ENCODE results near the gene FOXS1.

FOXS1 gene

DNA sequence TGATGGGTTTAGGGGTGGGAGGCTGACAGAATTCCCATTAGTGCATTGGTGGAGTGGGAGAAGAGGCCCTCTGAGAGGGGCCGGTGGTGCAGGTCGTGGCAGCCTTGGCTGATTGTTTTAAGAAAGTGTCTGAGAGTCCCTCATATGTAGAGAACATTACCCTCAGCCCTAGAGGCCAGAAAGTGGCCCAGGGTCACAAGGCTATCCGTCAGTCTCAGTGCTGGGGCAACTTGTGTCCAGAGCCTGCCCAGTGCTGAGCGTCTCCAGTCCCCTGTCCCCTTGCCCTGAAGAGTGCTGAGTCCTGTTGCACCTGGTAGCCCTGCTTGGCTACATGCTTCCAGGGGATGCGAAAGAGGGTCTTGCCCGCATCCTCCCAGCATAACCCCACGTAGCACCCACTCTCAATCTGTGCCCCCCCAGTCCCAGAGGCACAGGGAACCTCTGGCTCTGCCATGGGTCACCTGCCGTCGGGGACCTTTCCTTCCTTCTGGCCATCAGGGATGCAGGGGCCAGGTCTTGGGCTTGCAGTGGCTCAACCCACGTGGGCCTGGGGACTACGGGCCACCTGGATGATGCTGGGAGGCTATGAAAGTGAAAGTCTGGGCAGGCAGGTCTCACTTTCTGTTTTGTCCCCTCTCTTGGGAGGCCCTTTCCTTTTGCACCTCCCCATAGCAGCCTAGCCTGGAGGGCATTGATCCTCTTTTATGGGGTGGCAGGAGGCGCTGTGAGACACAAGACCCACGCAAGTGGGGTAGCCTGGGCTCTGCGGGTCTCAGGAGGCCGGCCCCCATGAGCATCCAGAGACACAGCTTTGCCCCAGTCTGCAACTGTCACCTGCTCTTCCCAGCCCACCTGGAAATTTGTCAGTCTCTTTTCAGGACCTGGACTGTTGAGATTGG is 12.7 kb upstream of the FOXS1 start:
- H3K27ac ChIP-seq (replicated peaks): no peak overlapping the region
- H3K27me3 ChIP-seq (ENCODE audit: insufficient read depth, poor library complexity, severe bottlenecking): peaks cover 33% of the 10 kb centered on the region
- no peak overlapping the region for H3K4me3 ChIP-seq (replicated peaks; ENCODE audit: insufficient read depth, low read length)
- TF ChIP-seq, protein P1, sequence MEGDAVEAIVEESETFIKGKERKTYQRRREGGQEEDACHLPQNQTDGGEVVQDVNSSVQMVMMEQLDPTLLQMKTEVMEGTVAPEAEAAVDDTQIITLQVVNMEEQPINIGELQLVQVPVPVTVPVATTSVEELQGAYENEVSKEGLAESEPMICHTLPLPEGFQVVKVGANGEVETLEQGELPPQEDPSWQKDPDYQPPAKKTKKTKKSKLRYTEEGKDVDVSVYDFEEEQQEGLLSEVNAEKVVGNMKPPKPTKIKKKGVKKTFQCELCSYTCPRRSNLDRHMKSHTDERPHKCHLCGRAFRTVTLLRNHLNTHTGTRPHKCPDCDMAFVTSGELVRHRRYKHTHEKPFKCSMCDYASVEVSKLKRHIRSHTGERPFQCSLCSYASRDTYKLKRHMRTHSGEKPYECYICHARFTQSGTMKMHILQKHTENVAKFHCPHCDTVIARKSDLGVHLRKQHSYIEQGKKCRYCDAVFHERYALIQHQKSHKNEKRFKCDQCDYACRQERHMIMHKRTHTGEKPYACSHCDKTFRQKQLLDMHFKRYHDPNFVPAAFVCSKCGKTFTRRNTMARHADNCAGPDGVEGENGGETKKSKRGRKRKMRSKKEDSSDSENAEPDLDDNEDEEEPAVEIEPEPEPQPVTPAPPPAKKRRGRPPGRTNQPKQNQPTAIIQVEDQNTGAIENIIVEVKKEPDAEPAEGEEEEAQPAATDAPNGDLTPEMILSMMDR (IDR thresholded peaks at IDR 0.05; ENCODE audit: insufficient read depth, low read length): no peak
- TF ChIP-seq POLR2AphosphoS5 (IDR thresholded peaks at IDR 0.05; ENCODE audit: low read depth) (no peak), GABPA (IDR thresholded peaks at IDR 0.05; ENCODE audit: low read depth) (no peak), SPI1 (IDR thresholded peaks at IDR 0.05; ENCODE audit: borderline replicate concordance, low read depth) (no peak)
- TF ChIP-seq, protein P2, sequence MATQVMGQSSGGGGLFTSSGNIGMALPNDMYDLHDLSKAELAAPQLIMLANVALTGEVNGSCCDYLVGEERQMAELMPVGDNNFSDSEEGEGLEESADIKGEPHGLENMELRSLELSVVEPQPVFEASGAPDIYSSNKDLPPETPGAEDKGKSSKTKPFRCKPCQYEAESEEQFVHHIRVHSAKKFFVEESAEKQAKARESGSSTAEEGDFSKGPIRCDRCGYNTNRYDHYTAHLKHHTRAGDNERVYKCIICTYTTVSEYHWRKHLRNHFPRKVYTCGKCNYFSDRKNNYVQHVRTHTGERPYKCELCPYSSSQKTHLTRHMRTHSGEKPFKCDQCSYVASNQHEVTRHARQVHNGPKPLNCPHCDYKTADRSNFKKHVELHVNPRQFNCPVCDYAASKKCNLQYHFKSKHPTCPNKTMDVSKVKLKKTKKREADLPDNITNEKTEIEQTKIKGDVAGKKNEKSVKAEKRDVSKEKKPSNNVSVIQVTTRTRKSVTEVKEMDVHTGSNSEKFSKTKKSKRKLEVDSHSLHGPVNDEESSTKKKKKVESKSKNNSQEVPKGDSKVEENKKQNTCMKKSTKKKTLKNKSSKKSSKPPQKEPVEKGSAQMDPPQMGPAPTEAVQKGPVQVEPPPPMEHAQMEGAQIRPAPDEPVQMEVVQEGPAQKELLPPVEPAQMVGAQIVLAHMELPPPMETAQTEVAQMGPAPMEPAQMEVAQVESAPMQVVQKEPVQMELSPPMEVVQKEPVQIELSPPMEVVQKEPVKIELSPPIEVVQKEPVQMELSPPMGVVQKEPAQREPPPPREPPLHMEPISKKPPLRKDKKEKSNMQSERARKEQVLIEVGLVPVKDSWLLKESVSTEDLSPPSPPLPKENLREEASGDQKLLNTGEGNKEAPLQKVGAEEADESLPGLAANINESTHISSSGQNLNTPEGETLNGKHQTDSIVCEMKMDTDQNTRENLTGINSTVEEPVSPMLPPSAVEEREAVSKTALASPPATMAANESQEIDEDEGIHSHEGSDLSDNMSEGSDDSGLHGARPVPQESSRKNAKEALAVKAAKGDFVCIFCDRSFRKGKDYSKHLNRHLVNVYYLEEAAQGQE (IDR thresholded peaks at IDR 0.05; ENCODE audit: insufficient replicate concordance, low read depth): no peak
- DNase-seq (ENCODE audit: low read depth in 1 of 2, low spot score in 1 of 2): no peak

DNA sequence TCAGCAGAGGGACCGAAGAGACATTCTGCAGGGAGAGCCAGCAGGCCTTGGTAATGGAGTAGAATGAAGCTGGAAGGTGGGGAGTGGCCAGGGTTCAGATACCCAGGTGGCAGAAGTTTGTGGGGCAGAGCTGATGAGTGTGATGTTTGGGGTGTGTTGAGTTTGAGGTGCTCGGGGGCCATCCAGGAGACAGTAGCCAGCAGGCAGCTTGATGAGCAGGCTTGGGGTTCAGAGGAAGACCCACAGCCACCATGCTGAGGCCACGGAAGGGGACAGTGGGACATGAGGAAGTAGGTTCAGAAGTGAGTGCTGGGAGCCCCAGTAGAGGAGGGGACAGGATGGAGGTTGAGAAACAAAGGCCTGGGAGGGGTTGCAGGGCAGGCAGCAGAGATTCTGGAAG is 11.1 kb upstream of the FOXS1 start:
- DNase-seq (ENCODE audit: low read depth in 1 of 2, low spot score in 1 of 2): no peak
- Histone ChIP-seq H3K4me3 (replicated peaks; ENCODE audit: insufficient read depth, low read length) (no peak overlapping the region), H3K27ac (replicated peaks) (no peak overlapping the region), H3K27me3 (ENCODE audit: insufficient read depth, poor library complexity, severe bottlenecking) (peaks cover 24% of the 10 kb centered on the region)
- TF ChIP-seq, protein P2 (IDR thresholded peaks at IDR 0.05; ENCODE audit: insufficient replicate concordance, low read depth): no peak
- TF ChIP-seq, protein P1 (IDR thresholded peaks at IDR 0.05; ENCODE audit: insufficient read depth, low read length): no peak
- TF ChIP-seq GABPA (IDR thresholded peaks at IDR 0.05; ENCODE audit: low read depth) (no peak), POLR2AphosphoS5 (IDR thresholded peaks at IDR 0.05; ENCODE audit: low read depth) (no peak), SPI1 (IDR thresholded peaks at IDR 0.05; ENCODE audit: borderline replicate concordance, low read depth) (no peak)

DNA sequence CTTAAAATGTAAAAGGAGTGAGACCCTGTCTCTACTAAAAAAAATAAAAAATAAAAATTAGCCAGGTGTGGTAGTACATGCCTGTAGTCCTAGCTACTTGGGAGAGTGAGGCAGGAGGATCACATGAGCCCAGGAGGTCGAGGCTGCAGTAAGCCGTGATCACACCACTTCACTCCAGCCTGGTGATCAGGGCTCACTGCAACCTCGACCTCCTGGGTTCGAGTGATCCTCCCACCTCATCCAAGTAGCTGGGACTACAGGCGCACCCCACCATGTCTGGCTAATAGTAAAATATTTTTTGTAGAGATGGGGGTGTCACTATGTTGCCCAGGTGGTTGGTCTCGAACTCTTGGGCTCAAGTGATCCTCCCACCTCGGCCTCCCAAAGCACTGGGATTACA is 8.1 kb upstream of the FOXS1 start:
- no peak overlapping the region for H3K27ac ChIP-seq (replicated peaks)
- peaks cover 27% of the 10 kb centered on the region for H3K27me3 ChIP-seq (ENCODE audit: insufficient read depth, poor library complexity, severe bottlenecking)
- no peak for DNase-seq (ENCODE audit: low read depth in 1 of 2, low spot score in 1 of 2)
- TF ChIP-seq GABPA (IDR thresholded peaks at IDR 0.05; ENCODE audit: low read depth) (no peak), SPI1 (IDR thresholded peaks at IDR 0.05; ENCODE audit: borderline replicate concordance, low read depth) (no peak), POLR2AphosphoS5 (IDR thresholded peaks at IDR 0.05; ENCODE audit: low read depth) (no peak)
- TF ChIP-seq, protein P2 (IDR thresholded peaks at IDR 0.05; ENCODE audit: insufficient replicate concordance, low read depth): no peak
- TF ChIP-seq, protein P1 (IDR thresholded peaks at IDR 0.05; ENCODE audit: insufficient read depth, low read length): no peak
- H3K4me3 ChIP-seq (replicated peaks; ENCODE audit: insufficient read depth, low read length): no peak overlapping the region
